DMS79 (cell line): ENCODE results near the gene LY6G5C.

Source experiments
- DNase-seq: peaks from one replicate; lab custom pipeline; 2025; lab: John Stamatoyannopoulos, UW

LY6G5C gene

GRCh38 chr6:31662124-31662723, 18.6 kb downstream of the LY6G5C start:
- no peak for DNase-seq

- no peak for DNase-seq
Measured at GRCh38 chr6:31661262-31662123, 19.4 kb downstream of the LY6G5C start.

DNA sequence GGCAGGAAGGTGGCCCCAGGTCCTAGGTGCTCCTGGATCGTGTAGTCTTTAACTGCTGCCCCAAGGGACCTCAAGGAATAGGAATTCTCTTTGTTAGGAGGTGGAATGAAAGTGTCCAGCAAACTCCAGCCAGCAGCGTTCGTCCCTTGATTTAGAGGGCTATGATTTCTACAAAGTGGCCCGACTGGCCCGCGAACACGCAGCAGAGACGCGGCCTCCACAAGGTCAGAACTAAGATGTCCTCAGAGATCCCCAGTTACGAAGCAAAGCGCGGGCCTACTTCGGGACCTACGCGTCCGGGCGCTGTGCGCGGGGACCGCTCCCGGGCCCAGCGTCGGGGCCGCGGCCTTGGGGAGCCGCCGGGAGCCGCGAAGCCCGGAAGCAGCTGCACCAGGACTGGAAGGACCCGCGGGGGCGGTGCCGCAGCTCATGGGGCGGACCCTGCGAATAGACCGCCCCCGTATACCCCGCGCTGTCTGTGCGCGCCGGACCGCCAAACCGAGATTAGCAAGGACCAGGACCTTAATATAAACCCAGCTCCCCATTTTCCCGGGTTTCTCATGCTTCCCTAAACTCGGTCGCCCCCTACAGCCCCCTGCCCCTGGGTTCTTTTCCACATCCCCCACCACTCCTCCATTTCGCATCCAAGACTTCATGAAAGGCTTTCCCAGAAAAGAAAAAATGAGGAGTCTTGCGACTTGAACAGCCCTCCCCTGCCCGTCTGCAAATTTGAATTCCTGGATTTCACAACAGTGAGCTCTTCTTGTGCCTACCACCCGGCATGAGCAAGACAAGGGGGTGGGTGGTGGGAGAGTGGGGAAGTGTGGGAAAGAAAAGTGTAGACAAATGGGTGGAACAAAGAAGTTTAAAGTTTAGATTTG, 20.2 kb downstream of the LY6G5C start, which contains the start of gene C6orf47:
C6orf47 (minus strand) TSS at position 398 of the 881 bp plus-strand sequence. CDS start 831 bp downstream, outside the sequence.
- peak; percentile 62 for DNase-seq

DNA sequence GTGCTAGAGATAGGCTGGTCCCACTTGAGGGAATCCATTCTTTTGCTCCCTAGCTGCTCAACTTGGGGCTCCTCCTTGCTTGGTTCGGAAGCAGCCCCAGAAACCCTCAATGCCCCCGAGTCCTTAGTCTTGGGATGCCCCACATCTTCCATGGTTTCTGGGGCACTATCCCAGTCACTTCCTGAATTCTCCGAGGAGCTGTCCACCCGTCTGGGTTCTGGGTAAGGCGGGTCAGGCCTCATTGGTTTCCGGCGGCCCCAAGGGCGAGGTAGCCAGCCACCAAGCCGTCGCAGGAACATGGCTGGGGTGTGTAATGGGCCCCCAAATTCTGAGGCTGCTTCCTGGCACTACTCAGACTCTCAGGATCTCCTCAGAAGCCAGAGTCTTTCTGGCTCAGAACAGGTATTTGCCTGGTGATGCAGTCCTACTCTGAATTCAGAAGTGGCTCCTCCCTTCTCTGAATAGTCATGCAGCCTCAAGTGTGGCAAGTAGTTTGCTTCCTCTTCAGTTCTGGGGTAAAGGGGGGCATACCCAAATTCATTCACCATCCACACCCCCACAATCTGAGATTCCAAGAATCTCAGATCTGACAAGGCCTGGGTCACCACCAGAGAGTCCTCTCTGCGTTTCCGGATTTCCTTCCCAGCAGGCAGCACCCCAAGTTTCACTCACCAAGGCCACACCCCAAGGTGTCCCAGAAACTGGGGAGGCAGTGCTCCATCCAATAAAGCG, 21.1 kb downstream of the LY6G5C start:
- no peak for DNase-seq

- no peak for DNase-seq
Measured at GRCh38 chr6:31658983-31659648, 21.8 kb downstream of the LY6G5C start.

DNA sequence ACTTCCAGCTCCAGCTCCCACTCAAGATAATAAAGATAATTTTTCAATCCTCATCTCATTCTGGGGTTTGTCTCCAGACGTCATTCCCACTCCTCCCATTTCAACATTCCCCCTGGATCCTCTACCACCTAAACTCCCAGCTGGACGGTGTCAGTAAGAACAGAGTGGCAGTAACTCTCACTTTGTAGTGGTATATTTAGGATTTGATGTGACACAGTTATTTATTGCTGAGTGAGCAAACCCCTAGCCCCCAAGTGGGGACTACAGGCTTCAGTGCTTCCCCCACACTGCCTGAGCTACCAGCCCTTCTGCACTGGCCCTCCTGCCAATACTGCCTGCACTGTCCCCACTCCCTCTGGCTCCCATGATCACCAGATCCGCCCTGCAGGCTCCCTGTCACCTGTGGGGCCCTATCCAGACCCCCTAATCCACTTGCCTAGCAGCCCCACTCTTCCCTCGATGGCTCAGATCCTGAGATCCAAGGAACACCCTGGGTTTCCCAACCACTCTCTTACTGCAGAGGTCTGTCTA, 22.6 kb downstream of the LY6G5C start:
- no peak for DNase-seq

DNA sequence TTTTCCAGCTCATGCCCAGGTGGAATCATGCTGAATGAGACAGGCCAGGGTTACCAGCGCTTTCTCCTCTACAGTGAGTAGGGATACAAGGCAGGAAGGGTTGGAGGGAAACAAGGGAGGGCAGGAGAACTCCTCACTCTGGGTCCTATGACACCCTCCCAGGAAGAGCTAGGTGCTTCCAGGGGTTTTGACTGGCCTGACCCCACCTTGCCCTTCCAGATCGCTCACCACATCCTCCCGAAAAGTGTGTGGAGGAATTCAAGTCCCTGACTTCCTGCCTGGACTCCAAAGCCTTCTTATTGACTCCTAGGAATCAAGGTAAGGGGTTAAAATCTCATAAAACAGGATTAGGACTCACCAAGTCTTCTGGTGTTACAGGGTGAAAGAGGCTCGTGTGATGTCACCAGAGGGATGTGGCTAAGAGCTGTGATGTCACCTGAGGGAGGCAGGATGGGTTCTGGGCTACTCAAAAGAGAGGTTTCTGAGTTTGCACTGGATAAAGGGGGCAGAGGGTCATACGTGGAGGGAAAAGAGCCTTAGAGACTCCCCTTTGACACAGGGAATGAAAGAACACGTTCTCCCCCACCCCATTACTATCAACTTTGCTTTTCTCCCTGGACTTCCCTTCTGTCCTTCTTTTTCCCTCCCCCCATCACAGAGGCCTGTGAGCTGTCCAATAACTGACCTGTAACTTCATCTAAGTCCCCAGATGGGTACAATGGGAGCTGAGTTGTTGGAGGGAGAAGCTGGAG, 23.3 kb downstream of the LY6G5C start:
- DNase-seq: no peak

- DNase-seq: no peak
Measured at GRCh38 chr6:31655349-31656237, 25.3 kb downstream of the LY6G5C start, which contains the start of gene APOM. APOM (plus strand) TSS chr6:31655894; CDS start chr6:31655967, 73 bp downstream.

- no peak for DNase-seq
Measured at GRCh38 chr6:31654574-31655348, 26.1 kb downstream of the LY6G5C start.

- DNase-seq: peak; percentile 95
Measured at GRCh38 chr6:31652925-31653724, 27.7 kb downstream of the LY6G5C start.

- DNase-seq: peak; percentile 67
Measured at GRCh38 chr6:31651602-31652191, 29.2 kb downstream of the LY6G5C start.

DNA sequence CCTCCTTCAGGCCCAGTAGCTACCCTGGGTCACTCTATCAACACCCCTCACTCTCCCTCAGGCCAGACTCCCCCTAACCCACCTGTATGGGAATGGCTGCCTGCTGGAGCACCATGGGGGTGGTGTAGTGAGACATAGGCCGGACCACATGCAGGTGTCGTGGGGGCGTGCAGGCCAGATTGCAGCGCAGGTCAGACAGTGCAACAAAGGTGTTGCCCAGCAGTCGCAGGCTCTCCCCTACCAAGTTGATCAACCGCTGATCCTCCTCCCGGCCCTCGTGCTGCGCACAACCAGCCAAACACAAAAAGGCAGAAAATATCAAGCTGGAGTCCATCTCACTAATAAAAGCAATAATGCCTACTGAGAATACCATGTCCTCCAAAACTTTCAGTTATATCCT, 35.5 kb downstream of the LY6G5C start:
- DNase-seq: no peak

DNA sequence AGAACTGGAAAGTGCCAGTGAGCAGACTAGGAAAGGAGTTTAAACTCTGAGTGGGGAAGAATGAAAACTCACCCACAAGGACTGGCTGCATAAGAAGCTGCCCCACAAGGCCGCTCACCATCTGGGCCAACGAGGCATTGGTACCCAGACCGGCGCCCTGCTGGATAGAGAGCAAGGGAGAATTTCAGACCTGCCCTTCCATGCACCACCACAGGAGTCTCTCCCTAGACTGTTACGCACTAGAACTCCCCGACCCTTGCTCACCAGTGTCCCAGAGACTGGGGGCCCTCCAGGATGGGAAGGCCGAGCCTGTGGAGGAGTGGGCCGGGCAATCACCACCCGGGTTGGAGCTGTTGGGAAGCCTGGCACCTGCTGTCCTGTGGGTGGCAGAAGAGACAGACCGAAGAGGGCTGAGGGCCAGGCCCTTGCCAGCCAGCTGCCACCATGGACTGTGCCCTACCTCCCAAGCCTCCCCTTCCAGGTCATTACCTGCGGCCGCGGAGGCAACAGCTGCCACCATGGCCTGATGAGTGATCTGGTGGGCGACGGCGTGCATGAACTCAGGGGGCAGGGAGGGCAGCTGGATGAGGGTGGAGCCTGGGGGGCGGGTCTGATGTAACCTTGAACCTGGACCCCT, 36.9 kb downstream of the LY6G5C start:
- no peak for DNase-seq

GRCh38 chr6:31642798-31643570, 37.9 kb downstream of the LY6G5C start:
- no peak for DNase-seq

GRCh38 chr6:31641370-31641769, 39.5 kb downstream of the LY6G5C start:
- no peak for DNase-seq

- DNase-seq: no peak
Measured at GRCh38 chr6:31640612-31641011, 40.3 kb downstream of the LY6G5C start.
